ENCODE data around the gene RIT2.

GRCh38 chr18:42773870-42774269, 341.6 kb downstream of the RIT2 start:
- TF ChIP-seq CTCF (IDR thresholded peaks at IDR 0.05) (no peak), POLR2A (IDR thresholded peaks at IDR 0.05) (no peak)

All from heart left ventricle (tissue), 13 donors.